Measurements from ENCODE around the gene SLC4A9. TPM values are rescaled to one million over a fixed set of nuclear protein-coding genes. Genes with fewer than 3 reads are reported as not detected.

SLC4A9 gene
- total RNA-seq, 5 donors from 2014 or later (not counting 1 experiment from before 2014, with no cell fraction given), result 0.18 TPM; not detected in 4

GRCh38 chr5:140355546-140355945 is 4.4 kb upstream of the SLC4A9 start:
- Histone ChIP-seq H3K36me3 (ENCODE audit: control insufficient read depth in 2 of 2, extremely low read depth in 1 of 2, insufficient read depth in 1 of 2, low read length in 1 of 2) (no peaks in the 10 kb centered on the region), H3K9me3 (no peaks in the 10 kb centered on the region), H3K4me1 (ENCODE audit: control insufficient read depth in 1 of 2, extremely low read depth in 1 of 2, insufficient read depth in 2 of 2, low read length in 2 of 2) (peaks cover 0 to 12% of the 10 kb centered on the region in 2 experiments), H3K27me3 (replicated peaks in 1 of 2; ENCODE audit: control insufficient read depth in 2 of 2, extremely low read depth in 1 of 2, insufficient read depth in 2 of 2, low read length in 1 of 2) (peaks cover 0 to 9% of the 10 kb centered on the region in 2 experiments), H3K4me3 (ENCODE audit: control insufficient read depth in 1 of 2, extremely low read depth in 1 of 2, low read length in 1 of 2) (no peak overlapping the region), H3K27ac (ENCODE audit: low read length) (no peak overlapping the region)
- DNase-seq (no peak), ATAC-seq (replicated peaks in 1 of 4) (no peak)
- peaks cover 13 to 15% (median 14%) of the 10 kb centered on the region in 3 donors for H3K4me1 Mint-ChIP-seq
- CTCF ChIA-PET, result interaction anchor here (0.8 to 6.1 kb wide), 4 partner anchors 9 to 192 kb away, joined by 3 to 73 read pairs (median 8); partner anchors contain the start of genes EIF4EBP3 (in 1 of the 2) and HBEGF (in 1 of the 2)
- H3K36me3 Mint-ChIP-seq, result no peaks in the 10 kb centered on the region
- H3K27me3 Mint-ChIP-seq, result peaks cover 7 to 9% of the 10 kb centered on the region in 2 donors
- POLR2A ChIA-PET, result no interaction called here
- no CpG with 5 or more reads among the region's 7 CpGs for WGBS (ENCODE audit: insufficient coverage)
- no peak overlapping the region for H3K4me3 Mint-ChIP-seq
- H3K27ac Mint-ChIP-seq, result no peak overlapping the region
- no peaks in the 10 kb centered on the region for H3K9me3 Mint-ChIP-seq

- Mint-ChIP-seq H3K27ac (peak overlapping the region in 1 of 2 donors; percentile 72), H3K4me1 (peaks cover 8 to 10% (median 8%) of the 10 kb centered on the region in 3 donors), H3K9me3 (no peaks in the 10 kb centered on the region), H3K36me3 (no peaks in the 10 kb centered on the region), H3K4me3 (peak overlapping the region; percentile 54 to 67 (median 62)), H3K27me3 (peaks cover 3 to 7% of the 10 kb centered on the region in 2 donors)
- 40% methylated on average over 2 of the region's 10 CpGs for WGBS (ENCODE audit: insufficient coverage)
- Histone ChIP-seq H3K36me3 (ENCODE audit: control insufficient read depth in 2 of 2, extremely low read depth in 1 of 2, insufficient read depth in 1 of 2, low read length in 1 of 2) (no peaks in the 10 kb centered on the region), H3K27me3 (replicated peaks in 1 of 2; ENCODE audit: control insufficient read depth in 2 of 2, extremely low read depth in 1 of 2, insufficient read depth in 2 of 2, low read length in 1 of 2) (peaks cover 0 to 4% of the 10 kb centered on the region in 2 experiments), H3K4me1 (ENCODE audit: control insufficient read depth in 1 of 2, extremely low read depth in 1 of 2, insufficient read depth in 2 of 2, low read length in 2 of 2) (peaks cover 0 to 12% of the 10 kb centered on the region in 2 experiments), H3K27ac (ENCODE audit: low read length) (no peak overlapping the region), H3K4me3 (ENCODE audit: control insufficient read depth in 1 of 2, extremely low read depth in 1 of 2, low read length in 1 of 2) (no peak overlapping the region), H3K9me3 (no peaks in the 10 kb centered on the region)
- ATAC-seq (replicated peaks in 1 of 4) (peak in 1 of 4 experiments; percentile 46), DNase-seq (peak in 1 of 35 experiments; percentile 43)
- ChIA-PET CTCF (interaction anchor here in 1 of 2 donors (6.1 kb wide), 1 partner anchor 112 kb away, joined by 73 read pairs; no protein-coding TSS in a partner anchor), POLR2A (no interaction called here)
Observed at GRCh38 chr5:140356853-140357725, 2.9 kb upstream of the SLC4A9 start.

DNA sequence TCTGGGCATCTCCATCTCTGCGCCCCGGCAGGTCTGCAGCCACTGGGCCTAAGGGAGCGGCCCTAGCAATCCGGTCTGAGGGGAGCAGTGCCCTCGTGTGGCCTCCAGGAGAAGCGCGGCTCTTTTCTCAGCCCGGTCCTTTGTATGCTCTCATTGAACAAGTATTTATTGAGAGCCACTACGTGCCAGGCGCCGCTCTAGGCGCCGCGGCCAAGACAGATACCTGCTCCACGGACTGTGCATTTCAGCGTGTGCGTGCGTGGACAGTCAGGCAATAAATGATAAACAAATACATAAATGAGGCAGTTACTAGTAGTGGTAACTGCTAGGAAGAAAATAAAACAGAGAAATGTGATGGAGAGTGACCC is 2.3 kb upstream of the SLC4A9 start:
- Histone ChIP-seq H3K4me3 (ENCODE audit: control insufficient read depth in 1 of 2, extremely low read depth in 1 of 2, low read length in 1 of 2) (no peak overlapping the region), H3K9me3 (no peaks in the 10 kb centered on the region), H3K27ac (ENCODE audit: low read length) (no peak overlapping the region), H3K27me3 (replicated peaks in 1 of 2; ENCODE audit: control insufficient read depth in 2 of 2, extremely low read depth in 1 of 2, insufficient read depth in 2 of 2, low read length in 1 of 2) (peaks cover 0 to 4% of the 10 kb centered on the region in 2 experiments), H3K36me3 (ENCODE audit: control insufficient read depth in 2 of 2, extremely low read depth in 1 of 2, insufficient read depth in 1 of 2, low read length in 1 of 2) (no peaks in the 10 kb centered on the region), H3K4me1 (ENCODE audit: control insufficient read depth in 1 of 2, extremely low read depth in 1 of 2, insufficient read depth in 2 of 2, low read length in 2 of 2) (peaks cover 0 to 12% of the 10 kb centered on the region in 2 experiments)
- H3K27ac Mint-ChIP-seq, result peak overlapping the region in 1 of 2 donors; percentile 72
- peak overlapping the region; percentile 54 to 67 (median 62) for H3K4me3 Mint-ChIP-seq
- ATAC-seq (replicated peaks in 1 of 4) (peak; percentile 90 to 96 (median 94)), DNase-seq (peak in 34 of 35 experiments; percentile 40 to 84 (median 62))
- ChIA-PET CTCF (interaction anchor here (1.0 to 2.0 kb wide), 4 partner anchors 72 to 118 kb away, joined by 5 to 19 read pairs (median 14); no protein-coding TSS in a partner anchor), POLR2A (no interaction called here)
- peaks cover 3 to 7% of the 10 kb centered on the region in 2 donors for H3K27me3 Mint-ChIP-seq
- H3K9me3 Mint-ChIP-seq, result no peaks in the 10 kb centered on the region
- no peaks in the 10 kb centered on the region for H3K36me3 Mint-ChIP-seq
- WGBS (ENCODE audit: insufficient coverage), result 1% methylated on average over 11 of the region's 18 CpGs
- peaks cover 8 to 10% (median 8%) of the 10 kb centered on the region in 3 donors for H3K4me1 Mint-ChIP-seq

DNA sequence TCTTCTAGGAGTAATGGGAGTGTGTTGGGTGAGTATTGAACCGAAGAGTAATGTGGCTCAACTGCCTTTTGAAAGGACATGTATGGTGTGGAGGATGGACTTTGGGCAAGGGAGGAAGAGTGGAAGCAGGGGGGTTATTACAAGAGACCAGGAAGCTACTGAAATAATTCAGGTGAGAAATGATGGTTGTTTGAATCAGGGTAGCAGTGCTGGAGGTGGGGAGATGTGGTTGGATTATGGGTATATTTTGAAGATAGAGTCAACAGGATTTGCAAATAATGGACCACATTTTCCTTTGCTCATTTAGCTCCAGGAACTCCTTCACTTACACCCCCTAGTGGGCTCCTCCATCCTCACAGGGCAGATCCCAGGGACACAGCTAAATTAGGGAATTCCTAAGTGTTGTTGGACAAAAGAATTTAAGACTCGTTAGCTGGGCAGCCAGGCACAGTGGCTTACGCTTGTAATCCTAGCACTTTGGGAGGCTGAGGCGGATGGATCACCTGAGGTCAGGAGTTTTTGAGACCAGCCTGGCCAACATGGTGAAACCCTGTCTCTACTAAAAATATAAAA is 1.2 kb upstream of the SLC4A9 start:
- 83% methylated on average over 1 of the region's 4 CpGs for WGBS (ENCODE audit: insufficient coverage)
- Mint-ChIP-seq H3K4me1 (peaks cover 12 to 16% (median 15%) of the 10 kb centered on the region in 3 donors), H3K4me3 (no peak overlapping the region), H3K36me3 (no peaks in the 10 kb centered on the region), H3K27me3 (peaks cover 3 to 7% of the 10 kb centered on the region in 2 donors), H3K9me3 (no peaks in the 10 kb centered on the region), H3K27ac (no peak overlapping the region)
- H3K4me1 ChIP-seq (ENCODE audit: control insufficient read depth in 1 of 2, extremely low read depth in 1 of 2, insufficient read depth in 2 of 2, low read length in 2 of 2), result peaks cover 0 to 21% of the 10 kb centered on the region in 2 experiments
- DNase-seq (no peak), ATAC-seq (replicated peaks in 1 of 4) (no peak)
- H3K4me3 ChIP-seq (ENCODE audit: control insufficient read depth in 1 of 2, extremely low read depth in 1 of 2, low read length in 1 of 2), result no peak overlapping the region
- no peaks in the 10 kb centered on the region for H3K36me3 ChIP-seq (ENCODE audit: control insufficient read depth in 2 of 2, extremely low read depth in 1 of 2, insufficient read depth in 1 of 2, low read length in 1 of 2)
- H3K27me3 ChIP-seq (replicated peaks in 1 of 2; ENCODE audit: control insufficient read depth in 2 of 2, extremely low read depth in 1 of 2, insufficient read depth in 2 of 2, low read length in 1 of 2), result peaks cover 0 to 9% of the 10 kb centered on the region in 2 experiments
- ChIA-PET POLR2A (interaction anchor here (0.6 to 0.8 kb wide), 2 partner anchors 61 to 122 kb away, joined by 3 to 9 read pairs; no protein-coding TSS in a partner anchor), CTCF (interaction anchor here (0.5 to 2.0 kb wide), 25 partner anchors 9 to 890 kb away, joined by 3 to 19 read pairs (median 4); partner anchors contain the start of gene HBEGF (in 2 of the 2))
- H3K27ac ChIP-seq (ENCODE audit: low read length), result no peak overlapping the region
- no peaks in the 10 kb centered on the region for H3K9me3 ChIP-seq

DNA sequence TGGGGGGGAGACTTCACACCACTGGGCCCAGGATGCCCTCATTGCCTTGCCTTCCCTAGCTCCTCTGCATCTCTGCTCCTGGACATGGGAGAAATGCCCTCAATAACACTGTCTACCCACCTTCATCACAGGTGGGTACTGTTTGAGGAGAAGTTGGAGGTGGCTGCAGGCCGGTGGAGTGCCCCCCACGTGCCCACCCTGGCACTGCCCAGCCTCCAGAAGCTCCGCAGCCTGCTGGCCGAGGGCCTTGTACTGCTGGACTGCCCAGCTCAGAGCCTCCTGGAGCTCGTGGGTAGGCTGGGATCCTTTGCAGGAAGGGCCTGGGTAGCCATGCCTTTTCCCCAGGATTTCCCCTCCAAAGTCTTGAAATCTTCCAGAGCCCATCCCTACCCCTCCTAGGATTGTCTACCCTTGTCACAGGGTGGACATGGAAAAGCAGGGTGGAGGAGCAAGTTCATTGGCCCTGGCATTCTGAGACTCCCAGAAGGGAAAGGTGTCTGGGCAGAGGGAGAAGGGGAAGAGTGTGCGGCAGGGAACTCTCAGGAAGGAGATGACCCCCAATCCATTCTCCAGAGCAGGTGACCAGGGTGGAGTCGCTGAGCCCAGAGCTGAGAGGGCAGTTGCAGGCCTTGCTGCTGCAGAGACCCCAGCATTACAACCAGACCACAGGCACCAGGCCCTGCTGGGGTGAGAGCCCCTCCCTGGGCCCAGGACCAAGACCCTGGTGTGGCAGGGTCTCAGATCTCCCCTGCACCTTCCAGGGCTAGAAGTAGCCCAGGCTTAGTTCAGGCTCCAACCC is 886 bp downstream of the SLC4A9 start:
- POLR2A ChIA-PET, result interaction anchor here in 1 of 2 donors (0.7 kb wide), 1 partner anchor 180 kb away, joined by 3 read pairs; no protein-coding TSS in a partner anchor
- Histone ChIP-seq H3K27ac (ENCODE audit: low read length) (no peak overlapping the region), H3K4me3 (ENCODE audit: control insufficient read depth in 1 of 2, extremely low read depth in 1 of 2, low read length in 1 of 2) (no peak overlapping the region), H3K9me3 (no peaks in the 10 kb centered on the region), H3K36me3 (ENCODE audit: control insufficient read depth in 2 of 2, extremely low read depth in 1 of 2, insufficient read depth in 1 of 2, low read length in 1 of 2) (no peaks in the 10 kb centered on the region), H3K4me1 (ENCODE audit: control insufficient read depth in 1 of 2, extremely low read depth in 1 of 2, insufficient read depth in 2 of 2, low read length in 2 of 2) (peaks cover 0 to 21% of the 10 kb centered on the region in 2 experiments), H3K27me3 (replicated peaks in 1 of 2; ENCODE audit: control insufficient read depth in 2 of 2, extremely low read depth in 1 of 2, insufficient read depth in 2 of 2, low read length in 1 of 2) (peaks cover 0 to 9% of the 10 kb centered on the region in 2 experiments)
- Mint-ChIP-seq H3K4me3 (no peak overlapping the region), H3K27ac (no peak overlapping the region), H3K36me3 (no peaks in the 10 kb centered on the region), H3K9me3 (no peaks in the 10 kb centered on the region), H3K4me1 (peaks cover 12 to 16% (median 15%) of the 10 kb centered on the region in 3 donors), H3K27me3 (peaks cover 3 to 7% of the 10 kb centered on the region in 2 donors)
- 78% methylated on average over 4 of the region's 7 CpGs for WGBS (ENCODE audit: insufficient coverage)
- no peak for DNase-seq
- CTCF ChIA-PET, result interaction anchor here (0.6 to 3.8 kb wide), 7 partner anchors 9 to 273 kb away, joined by 3 to 22 read pairs (median 4); no protein-coding TSS in a partner anchor
- no peak for ATAC-seq (replicated peaks in 1 of 4)
